ENCODE data around the gene BCORL1.

DNA sequence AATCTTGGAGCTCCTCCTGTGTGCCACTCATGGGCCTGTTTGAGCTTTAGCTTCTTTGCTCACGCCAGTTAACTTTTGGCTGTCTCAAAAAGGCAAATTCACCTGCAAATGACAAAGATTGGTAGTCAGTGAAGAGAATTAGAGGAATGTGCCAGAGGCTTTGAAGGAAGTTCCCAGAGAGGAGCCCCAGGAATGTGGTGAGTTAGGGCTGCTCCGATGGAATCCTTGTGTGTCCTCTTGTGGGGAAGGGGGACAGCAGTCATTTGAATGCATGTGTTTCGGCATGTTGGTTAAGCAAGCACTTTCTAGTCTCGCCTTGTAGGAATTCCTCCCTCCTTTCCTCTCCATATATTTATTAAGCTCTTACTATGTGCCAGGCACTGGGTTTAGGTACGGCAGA lies 65.0 kb downstream of the BCORL1 start:
- TF ChIP-seq, protein P1, sequence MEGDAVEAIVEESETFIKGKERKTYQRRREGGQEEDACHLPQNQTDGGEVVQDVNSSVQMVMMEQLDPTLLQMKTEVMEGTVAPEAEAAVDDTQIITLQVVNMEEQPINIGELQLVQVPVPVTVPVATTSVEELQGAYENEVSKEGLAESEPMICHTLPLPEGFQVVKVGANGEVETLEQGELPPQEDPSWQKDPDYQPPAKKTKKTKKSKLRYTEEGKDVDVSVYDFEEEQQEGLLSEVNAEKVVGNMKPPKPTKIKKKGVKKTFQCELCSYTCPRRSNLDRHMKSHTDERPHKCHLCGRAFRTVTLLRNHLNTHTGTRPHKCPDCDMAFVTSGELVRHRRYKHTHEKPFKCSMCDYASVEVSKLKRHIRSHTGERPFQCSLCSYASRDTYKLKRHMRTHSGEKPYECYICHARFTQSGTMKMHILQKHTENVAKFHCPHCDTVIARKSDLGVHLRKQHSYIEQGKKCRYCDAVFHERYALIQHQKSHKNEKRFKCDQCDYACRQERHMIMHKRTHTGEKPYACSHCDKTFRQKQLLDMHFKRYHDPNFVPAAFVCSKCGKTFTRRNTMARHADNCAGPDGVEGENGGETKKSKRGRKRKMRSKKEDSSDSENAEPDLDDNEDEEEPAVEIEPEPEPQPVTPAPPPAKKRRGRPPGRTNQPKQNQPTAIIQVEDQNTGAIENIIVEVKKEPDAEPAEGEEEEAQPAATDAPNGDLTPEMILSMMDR (conservative IDR thresholded peaks at IDR 0.05 in 1 of 2, IDR thresholded peaks at IDR 0.05 in 1 of 2; ENCODE audit: low read depth in 1 of 2, low read length in 2 of 2), result no peak
- no peak for TF ChIP-seq EZH2 (IDR thresholded peaks at IDR 0.05; ENCODE audit: low read length, missing control alignments)

Data from fibroblast of lung (primary cell).